ENCODE results near the gene GPR78. TPM values are rescaled to one million over a fixed set of nuclear protein-coding genes. Genes with fewer than 3 reads are reported as not detected.
A peak's percentile ranks its signal among the peaks of the same experiment; 100 is the strongest.

GPR78 gene
- total RNA-seq, 1 experiment from 2014 or later, result 3.4 TPM

DNA sequence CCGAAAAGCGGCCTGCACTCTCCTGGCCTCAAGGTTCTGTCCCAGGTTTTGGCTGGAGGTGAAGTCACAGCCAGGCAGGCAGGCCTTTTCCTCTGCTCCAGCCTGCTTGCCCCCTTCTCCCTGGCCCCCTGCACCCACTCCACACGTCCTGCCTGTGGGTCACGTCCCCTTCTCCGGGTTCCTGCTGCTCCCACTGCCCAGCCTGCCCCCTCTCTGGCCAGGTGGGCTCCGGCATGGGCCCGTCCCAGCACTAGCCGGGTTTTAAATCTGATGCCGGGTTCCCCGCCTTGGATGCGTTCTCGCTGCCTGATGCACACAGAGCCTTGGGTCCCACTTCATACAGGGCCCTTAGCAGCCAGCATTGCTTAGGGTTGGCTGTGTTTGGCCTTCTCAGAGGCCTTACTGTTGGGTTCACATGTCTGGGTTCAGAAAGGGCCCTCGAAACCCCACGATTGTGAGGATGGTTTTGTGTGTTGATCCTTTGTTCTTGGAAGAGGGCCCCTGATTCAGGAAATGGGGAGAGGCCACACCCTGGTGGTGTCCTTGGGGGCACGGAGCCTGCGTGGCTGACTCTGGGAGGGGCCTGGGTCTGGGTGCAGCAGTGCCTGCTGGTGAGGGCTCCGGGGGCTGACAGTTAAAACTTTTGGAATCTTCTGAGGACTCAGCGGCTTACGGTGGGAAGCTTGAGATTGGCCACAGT, 18.3 kb downstream of the GPR78 start:
- Histone ChIP-seq H4K20me1 (ENCODE audit: control insufficient read depth, insufficient read depth, insufficient read length) (no peaks in the 10 kb centered on the region), H4K8ac (replicated peaks; ENCODE audit: insufficient read length, low read depth, low read length) (no peak overlapping the region), H2BK5ac (ENCODE audit: insufficient read length, low read length) (no peak overlapping the region), H3K27me3 (ENCODE audit: insufficient read depth, low read length) (no peaks in the 10 kb centered on the region), H3K4me1 (ENCODE audit: insufficient read depth, low read length) (no peaks in the 10 kb centered on the region; the same call in 1 of the 2 replicates), H3K4ac (ENCODE audit: low read depth, low read length) (no peak overlapping the region), H2AFZ (ENCODE audit: low read length) (no peak overlapping the region), H3K18ac (ENCODE audit: insufficient read length, low read depth, low read length) (no peak overlapping the region), H2BK12ac (ENCODE audit: insufficient read length, low read depth, low read length) (no peak overlapping the region), H2AK5ac (ENCODE audit: insufficient read length, low read length) (no peak overlapping the region), H3K56ac (ENCODE audit: insufficient read length, low read depth, low read length) (no peak overlapping the region), H3K14ac (ENCODE audit: insufficient read depth, low read length) (no peak overlapping the region), H3K79me1 (ENCODE audit: insufficient read depth, low read depth, low read length, poor library complexity, severe bottlenecking) (no peaks in the 10 kb centered on the region), H2BK20ac (ENCODE audit: low read depth, low read length, poor library complexity, severe bottlenecking) (no peak overlapping the region), H3K79me2 (ENCODE audit: insufficient read depth, low read length) (no peaks in the 10 kb centered on the region), H3K23me2 (ENCODE audit: insufficient read length, low read depth, low read length, poor library complexity, severe bottlenecking) (peaks cover under 1% of the 10 kb centered on the region), H3K27ac (ENCODE audit: insufficient read length, low read depth, low read length) (no peak overlapping the region), H3T11ph (ENCODE audit: low read length) (no peak overlapping the region), H3K4me2 (ENCODE audit: insufficient read depth, insufficient read length, low read length) (no peak overlapping the region), H2BK15ac (ENCODE audit: low read depth, low read length) (no peak overlapping the region), H4K5ac (ENCODE audit: insufficient read length, low read depth, low read length) (no peak overlapping the region), H3K23ac (ENCODE audit: insufficient read length, low read depth, low read length) (no peak overlapping the region), H3K9ac (ENCODE audit: extremely low read depth, insufficient read length, low read length) (no peak overlapping the region), H2BK120ac (ENCODE audit: low read depth, low read length, poor library complexity, severe bottlenecking) (no peak overlapping the region), H3K9me3 (ENCODE audit: control insufficient read depth, low read depth, low read length) (no peaks in the 10 kb centered on the region), H4K91ac (ENCODE audit: insufficient read length, low read depth, low read length) (no peak overlapping the region)
- TF ChIP-seq, protein P1, sequence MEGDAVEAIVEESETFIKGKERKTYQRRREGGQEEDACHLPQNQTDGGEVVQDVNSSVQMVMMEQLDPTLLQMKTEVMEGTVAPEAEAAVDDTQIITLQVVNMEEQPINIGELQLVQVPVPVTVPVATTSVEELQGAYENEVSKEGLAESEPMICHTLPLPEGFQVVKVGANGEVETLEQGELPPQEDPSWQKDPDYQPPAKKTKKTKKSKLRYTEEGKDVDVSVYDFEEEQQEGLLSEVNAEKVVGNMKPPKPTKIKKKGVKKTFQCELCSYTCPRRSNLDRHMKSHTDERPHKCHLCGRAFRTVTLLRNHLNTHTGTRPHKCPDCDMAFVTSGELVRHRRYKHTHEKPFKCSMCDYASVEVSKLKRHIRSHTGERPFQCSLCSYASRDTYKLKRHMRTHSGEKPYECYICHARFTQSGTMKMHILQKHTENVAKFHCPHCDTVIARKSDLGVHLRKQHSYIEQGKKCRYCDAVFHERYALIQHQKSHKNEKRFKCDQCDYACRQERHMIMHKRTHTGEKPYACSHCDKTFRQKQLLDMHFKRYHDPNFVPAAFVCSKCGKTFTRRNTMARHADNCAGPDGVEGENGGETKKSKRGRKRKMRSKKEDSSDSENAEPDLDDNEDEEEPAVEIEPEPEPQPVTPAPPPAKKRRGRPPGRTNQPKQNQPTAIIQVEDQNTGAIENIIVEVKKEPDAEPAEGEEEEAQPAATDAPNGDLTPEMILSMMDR (conservative IDR thresholded peaks at IDR 0.05), result no peak
- WGBS (ENCODE audit: extremely low coverage, insufficient read length, low lambda C conversion rate), result no CpG with 5 or more reads among the region's 19 CpGs
- H3K4me1 Mint-ChIP-seq, result peaks cover 11 to 16% of the 10 kb centered on the region in 2 experiments
- H3K27ac Mint-ChIP-seq, result peak overlapping the region in 2 of 3 experiments; percentile 18 to 51; a peak in 1 of 7 replicates
- H3K9me3 Mint-ChIP-seq, result no peaks in the 10 kb centered on the region
- no peak overlapping the region for H3K4me3 Mint-ChIP-seq
- no peak for DNase-seq
- H3K27me3 Mint-ChIP-seq (ENCODE audit: low read depth), result no peaks in the 10 kb centered on the region
- H3K36me3 Mint-ChIP-seq (ENCODE audit: insufficient read depth in 1 of 3, low read depth in 3 of 3), result peaks cover 0 to 58% (median 36%) of the 10 kb centered on the region in 3 experiments; a peak in 5 of 7 replicates
